ENCODE measurements around the gene ABAT.

- TF ChIP-seq GATA3 (IDR thresholded peaks at IDR 0.05; ENCODE audit: borderline replicate concordance) (no peak), HOXA7 (CRISPR knock-in tag; IDR thresholded peaks at IDR 0.05) (no peak), RFX5 (IDR thresholded peaks at IDR 0.05) (no peak), CTCF (IDR thresholded peaks at IDR 0.05) (no peak)
- TF ChIP-seq, protein P1, sequence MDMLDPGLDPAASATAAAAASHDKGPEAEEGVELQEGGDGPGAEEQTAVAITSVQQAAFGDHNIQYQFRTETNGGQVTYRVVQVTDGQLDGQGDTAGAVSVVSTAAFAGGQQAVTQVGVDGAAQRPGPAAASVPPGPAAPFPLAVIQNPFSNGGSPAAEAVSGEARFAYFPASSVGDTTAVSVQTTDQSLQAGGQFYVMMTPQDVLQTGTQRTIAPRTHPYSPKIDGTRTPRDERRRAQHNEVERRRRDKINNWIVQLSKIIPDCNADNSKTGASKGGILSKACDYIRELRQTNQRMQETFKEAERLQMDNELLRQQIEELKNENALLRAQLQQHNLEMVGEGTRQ (IDR thresholded peaks at IDR 0.05): no peak
- TF ChIP-seq, protein P2, sequence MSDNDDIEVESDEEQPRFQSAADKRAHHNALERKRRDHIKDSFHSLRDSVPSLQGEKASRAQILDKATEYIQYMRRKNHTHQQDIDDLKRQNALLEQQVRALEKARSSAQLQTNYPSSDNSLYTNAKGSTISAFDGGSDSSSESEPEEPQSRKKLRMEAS (IDR thresholded peaks at IDR 0.05): no peak
These were observed 86.7 kb downstream of the ABAT start for GRCh38 chr16:8761078-8761477.
